Epithelial cell of proximal tubule (primary cell): ENCODE data around the gene EFL1. TPM values are rescaled to one million over a fixed set of nuclear protein-coding genes. Genes with fewer than 3 reads are reported as not detected.
A peak's percentile ranks its signal among the peaks of the same experiment; 100 is the strongest.

Source experiments
- DNase-seq: peaks from one replicate; pipeline ENCODE4 v3.0.0-alpha.2; 2011; ENCODE audit warnings: low read depth
- H3K4me3 ChIP-seq: 2 replicates; pipeline ENCODE4 v1.5.1; 2011; ENCODE audit warnings: low read depth, mild to moderate bottlenecking, low read length
- total RNA-seq: library from RNA; depleted of rRNA; stranded (reverse); fragments of >200 nt; gene quantifications from 2 replicates; pipeline ENCODE4 v1.2.3, GENCODE V29; 2015
- TF ChIP-seq, protein P1 (sequence below): conservative IDR thresholded peaks from 2 replicates; pipeline ENCODE4 v1.5.1; 2012; ENCODE audit warnings: low read depth, mild to moderate bottlenecking, low read length

Gene EFL1
- total RNA-seq, 1 donor from 2014 or later = 16.6 TPM

DNA sequence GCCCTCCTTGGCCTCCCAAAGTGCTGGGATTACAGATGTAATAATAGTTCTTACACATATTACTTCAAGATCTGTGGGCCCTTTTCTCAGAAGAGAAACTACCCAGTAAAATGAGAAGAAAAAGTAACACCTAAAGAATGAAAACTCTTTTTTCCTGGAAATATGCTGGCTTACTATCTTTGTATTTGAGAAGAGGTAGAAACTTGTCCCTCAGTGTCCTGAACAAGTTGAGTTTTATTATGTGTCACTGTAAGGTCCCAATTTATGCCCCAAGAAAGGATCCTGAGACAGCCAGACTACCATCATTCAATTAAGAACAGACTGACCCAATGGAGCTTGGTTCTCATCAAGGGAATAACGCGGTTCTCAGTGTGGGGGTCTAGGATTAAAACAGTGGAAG lies 93.8 kb downstream of the EFL1 start:
- TF ChIP-seq, protein P1, sequence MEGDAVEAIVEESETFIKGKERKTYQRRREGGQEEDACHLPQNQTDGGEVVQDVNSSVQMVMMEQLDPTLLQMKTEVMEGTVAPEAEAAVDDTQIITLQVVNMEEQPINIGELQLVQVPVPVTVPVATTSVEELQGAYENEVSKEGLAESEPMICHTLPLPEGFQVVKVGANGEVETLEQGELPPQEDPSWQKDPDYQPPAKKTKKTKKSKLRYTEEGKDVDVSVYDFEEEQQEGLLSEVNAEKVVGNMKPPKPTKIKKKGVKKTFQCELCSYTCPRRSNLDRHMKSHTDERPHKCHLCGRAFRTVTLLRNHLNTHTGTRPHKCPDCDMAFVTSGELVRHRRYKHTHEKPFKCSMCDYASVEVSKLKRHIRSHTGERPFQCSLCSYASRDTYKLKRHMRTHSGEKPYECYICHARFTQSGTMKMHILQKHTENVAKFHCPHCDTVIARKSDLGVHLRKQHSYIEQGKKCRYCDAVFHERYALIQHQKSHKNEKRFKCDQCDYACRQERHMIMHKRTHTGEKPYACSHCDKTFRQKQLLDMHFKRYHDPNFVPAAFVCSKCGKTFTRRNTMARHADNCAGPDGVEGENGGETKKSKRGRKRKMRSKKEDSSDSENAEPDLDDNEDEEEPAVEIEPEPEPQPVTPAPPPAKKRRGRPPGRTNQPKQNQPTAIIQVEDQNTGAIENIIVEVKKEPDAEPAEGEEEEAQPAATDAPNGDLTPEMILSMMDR = no peak
- no peak for DNase-seq

DNA sequence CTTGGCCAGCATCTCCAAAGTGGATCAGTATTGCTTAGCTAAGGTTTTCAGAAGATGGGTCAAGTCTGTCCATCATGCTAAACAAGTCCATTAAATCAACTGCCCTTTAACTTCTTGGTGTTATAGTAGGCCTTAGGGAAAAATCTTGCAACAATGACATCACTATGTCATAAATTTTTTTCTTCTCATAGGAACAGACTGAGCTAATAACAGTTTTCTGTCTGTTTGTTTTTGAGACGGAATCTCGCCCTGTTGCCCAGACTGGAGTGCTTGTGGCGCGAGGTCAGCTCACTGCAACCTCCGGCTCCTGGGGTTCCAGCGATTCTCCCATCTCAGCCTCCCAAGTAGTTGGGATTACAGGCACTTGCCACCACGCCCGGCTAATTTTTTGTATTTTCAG lies 94.2 kb downstream of the EFL1 start:
- no peak for DNase-seq
- H3K4me3 ChIP-seq = no peak overlapping the region
- TF ChIP-seq, protein P1 = no peak

More for the DNA sequence above, 93.8 kb downstream of the EFL1 start:
- no peak overlapping the region for H3K4me3 ChIP-seq

DNA sequence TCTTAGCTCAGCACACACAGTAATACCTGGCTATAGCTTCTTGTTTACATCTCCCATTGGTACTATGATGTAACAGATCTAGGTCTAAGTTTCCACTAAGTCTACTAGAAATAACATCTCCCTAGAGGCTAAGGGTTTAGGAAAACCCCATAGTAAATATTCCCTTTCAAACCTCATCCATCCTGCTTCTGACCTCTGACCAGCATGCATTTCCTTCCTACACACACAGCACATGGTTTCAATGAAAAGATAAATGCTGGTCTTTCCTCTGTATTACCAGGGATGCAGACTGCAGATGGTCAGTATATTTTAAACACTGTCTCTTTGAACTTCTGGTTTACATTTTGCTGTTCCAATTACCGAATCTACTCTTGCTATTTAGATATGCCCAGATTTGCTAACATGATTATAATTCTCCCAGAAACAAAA lies 96.6 kb downstream of the EFL1 start:
- DNase-seq = no peak
- TF ChIP-seq, protein P1 = no peak

DNA sequence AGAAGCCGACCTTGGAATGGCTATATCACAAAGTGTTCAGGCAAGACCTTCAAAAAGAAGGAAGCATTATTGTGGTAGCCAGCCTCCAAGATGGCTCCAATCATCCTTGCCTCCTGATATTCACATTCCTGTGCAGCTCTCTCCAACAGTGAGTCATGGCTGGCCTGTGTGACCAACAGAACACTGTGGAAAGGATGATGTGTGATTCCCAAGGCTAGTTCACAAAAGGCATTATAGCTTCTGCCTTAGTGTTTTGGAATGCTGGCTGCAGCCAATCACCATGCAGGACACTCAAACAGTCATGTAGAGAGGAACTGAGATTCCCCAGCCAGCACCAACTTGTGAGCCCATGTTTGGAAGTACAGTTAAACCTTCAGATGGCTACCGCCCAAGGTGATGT lies 102.6 kb downstream of the EFL1 start:
- TF ChIP-seq, protein P1 = no peak
- DNase-seq = peak; percentile 91
- H3K4me3 ChIP-seq = no peak overlapping the region

More for the DNA sequence above, 96.6 kb downstream of the EFL1 start:
- no peak overlapping the region for H3K4me3 ChIP-seq

DNA sequence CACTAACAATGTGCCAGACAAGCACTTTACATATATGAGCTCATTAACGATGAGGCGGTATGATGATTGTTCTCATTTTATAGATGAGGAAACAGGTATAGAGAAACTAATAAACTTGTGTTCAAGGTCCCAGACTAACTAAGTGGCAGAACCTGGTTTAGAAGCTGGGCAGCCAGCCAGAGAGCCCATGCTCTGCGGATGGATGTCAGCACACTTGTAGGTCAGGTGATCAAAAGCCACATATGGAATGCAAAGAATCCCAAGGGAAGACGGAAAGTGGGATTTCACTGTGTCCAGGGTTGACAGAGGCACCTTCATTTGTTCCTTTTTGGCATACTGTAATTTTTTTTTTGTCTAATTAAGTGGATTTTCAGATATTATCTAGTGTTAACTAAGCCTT lies 103.7 kb downstream of the EFL1 start:
- H3K4me3 ChIP-seq = no peak overlapping the region
- no peak for DNase-seq
- TF ChIP-seq, protein P1 = no peak

DNA sequence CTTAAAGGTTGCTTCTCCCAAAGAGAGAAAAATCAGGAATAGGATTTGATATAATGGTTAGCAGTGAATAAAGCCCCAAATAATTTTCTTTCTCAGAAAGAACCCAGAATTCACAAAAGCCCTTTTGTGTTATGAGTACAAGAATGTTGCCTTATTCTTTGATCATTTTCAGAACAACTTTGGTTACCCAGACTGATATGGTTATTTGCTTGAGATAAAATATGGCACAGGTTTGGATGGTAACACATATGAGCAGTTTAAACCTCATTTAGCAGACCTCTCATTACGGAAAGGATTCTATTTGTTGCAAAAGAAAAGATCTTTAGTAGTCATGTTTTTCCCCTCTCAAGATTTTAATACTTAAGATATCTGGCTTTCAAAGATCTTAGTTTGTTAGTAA lies 111.9 kb downstream of the EFL1 start:
- TF ChIP-seq, protein P1 = no peak
- H3K4me3 ChIP-seq = no peak overlapping the region
- no peak for DNase-seq

DNA sequence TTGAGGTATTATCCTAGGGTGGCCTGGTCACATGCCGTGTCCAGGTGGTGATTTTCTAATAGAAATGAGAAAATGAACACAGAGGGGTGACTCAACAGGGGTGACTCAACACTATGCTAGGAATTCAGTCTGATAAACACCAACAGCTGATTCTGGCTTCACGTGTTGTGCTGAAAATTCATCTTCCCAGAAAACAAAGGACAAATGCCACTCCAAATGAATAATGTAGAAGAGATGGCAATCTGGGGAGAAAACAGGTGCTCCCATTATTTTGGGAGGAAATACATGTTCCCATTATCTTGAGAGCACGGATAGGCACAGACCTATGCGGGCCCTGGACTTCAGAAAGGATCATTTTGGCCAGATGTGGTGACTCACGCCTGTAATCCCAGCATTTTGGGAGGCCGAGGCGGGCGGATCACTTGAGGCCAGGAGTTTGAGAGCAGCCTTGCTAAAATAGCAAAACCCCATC lies 115.5 kb downstream of the EFL1 start:
- TF ChIP-seq, protein P1 = no peak
- no peak overlapping the region for H3K4me3 ChIP-seq
- peak; percentile 79 for DNase-seq
